Astrocyte of the cerebellum (primary cell): ENCODE data around the gene SETD3.

ENCODE experiments used
- DNase-seq: peaks from one replicate; pipeline ENCODE4 v3.0.0-alpha.2; 2011; ENCODE audit warnings: low read depth
- H3K4me3 ChIP-seq: 2 replicates; pipeline ENCODE4 v1.5.1; 2011; ENCODE audit warnings: mild to moderate bottlenecking, low read depth, low read length, moderate library complexity
- in situ Hi-C: cut with HindIII; loops from 2 replicates; pipeline ENCODE4 v1.10.0; 2017; ENCODE audit warnings: low sequenced_read_pairs
- TF ChIP-seq, protein P1 (sequence below): IDR thresholded peaks from 2 replicates; pipeline ENCODE4 v1.5.1; 2012; ENCODE audit warnings: low read length, low read depth, moderate library complexity, mild to moderate bottlenecking; ENCODE audit errors: missing control alignments

SETD3 gene

DNA sequence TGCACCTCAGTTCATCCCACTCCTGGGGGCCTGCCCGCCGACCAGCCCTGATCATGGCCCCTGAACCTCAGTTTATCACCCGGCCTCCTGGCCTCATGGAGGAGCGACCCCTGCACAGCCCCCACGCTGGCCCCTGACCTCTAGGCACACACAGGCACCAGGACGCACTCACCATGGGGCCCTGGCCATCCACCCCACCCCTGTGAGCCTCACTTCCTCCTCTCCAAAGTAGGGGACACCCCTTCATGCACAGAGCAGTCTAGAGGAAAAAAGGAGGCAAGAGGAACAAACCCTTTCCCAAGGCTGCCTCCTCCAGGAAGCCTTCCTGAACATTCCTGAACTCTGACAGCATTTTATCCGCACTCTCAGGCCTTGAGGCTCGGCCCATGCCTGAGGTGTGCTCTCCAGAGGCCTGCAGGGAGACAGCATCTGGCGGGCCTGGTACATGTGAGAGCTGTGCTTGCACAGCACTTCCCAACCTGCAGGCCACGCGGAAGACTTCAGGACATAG, 40.0 kb upstream of the SETD3 start:
- no peak overlapping the region for H3K4me3 ChIP-seq
- no peak for DNase-seq
- TF ChIP-seq, protein P1, sequence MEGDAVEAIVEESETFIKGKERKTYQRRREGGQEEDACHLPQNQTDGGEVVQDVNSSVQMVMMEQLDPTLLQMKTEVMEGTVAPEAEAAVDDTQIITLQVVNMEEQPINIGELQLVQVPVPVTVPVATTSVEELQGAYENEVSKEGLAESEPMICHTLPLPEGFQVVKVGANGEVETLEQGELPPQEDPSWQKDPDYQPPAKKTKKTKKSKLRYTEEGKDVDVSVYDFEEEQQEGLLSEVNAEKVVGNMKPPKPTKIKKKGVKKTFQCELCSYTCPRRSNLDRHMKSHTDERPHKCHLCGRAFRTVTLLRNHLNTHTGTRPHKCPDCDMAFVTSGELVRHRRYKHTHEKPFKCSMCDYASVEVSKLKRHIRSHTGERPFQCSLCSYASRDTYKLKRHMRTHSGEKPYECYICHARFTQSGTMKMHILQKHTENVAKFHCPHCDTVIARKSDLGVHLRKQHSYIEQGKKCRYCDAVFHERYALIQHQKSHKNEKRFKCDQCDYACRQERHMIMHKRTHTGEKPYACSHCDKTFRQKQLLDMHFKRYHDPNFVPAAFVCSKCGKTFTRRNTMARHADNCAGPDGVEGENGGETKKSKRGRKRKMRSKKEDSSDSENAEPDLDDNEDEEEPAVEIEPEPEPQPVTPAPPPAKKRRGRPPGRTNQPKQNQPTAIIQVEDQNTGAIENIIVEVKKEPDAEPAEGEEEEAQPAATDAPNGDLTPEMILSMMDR, result no peak
- in situ Hi-C loops, result no loop called here

DNA sequence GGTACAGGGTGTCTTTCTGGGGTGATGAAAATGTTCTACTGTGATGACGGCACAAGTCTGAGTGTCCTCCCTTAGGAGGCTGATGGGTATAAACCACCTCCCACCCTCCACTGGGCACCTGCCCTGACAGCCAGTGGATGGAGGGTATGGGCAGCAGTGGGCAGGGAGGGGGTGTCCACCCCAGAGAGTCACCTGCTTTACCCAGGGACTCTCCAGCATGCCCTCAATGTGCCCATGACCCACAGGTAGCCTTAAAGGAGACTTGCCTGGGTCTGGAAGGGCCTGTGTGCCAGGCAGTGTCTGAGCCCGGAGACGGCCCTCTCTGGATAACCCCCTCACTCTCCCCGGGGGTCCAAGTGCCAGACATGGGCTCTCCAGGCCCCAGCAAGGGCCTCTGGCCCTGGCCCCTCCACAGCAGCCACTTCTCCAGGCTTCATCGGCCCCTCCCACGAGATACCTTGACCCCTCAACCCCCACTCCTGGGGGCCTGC, 39.3 kb upstream of the SETD3 start:
- DNase-seq, result no peak
- H3K4me3 ChIP-seq, result no peak overlapping the region
- in situ Hi-C loops, result no loop called here
- TF ChIP-seq, protein P1, result no peak

DNA sequence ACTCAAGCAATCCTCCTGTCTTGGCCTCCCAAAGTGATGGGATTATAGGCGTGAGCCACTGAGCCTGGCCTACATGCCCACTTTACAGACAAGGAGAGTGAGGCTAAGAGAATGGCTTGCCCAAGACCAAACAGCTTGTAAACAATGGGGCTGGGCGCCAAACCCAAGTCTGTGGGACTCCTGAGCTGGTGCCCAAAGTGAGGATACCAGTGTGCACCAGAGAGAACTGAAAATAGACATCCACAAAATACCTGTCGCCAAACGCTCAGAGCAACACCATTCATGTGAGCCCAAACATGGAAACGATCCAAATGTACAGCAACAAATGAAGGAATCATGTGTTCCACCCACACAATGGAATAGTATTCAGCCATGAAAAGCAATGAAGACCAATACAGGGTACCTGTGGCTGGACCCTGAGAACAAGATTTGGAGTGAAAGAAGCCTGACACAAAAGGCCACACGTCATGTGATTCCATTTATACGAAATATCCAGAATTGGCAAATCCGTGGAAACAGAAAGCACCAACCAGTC, 38.8 kb upstream of the SETD3 start:
- TF ChIP-seq, protein P1, result no peak
- no peak overlapping the region for H3K4me3 ChIP-seq
- no peak for DNase-seq
- in situ Hi-C loops, result no loop called here

DNA sequence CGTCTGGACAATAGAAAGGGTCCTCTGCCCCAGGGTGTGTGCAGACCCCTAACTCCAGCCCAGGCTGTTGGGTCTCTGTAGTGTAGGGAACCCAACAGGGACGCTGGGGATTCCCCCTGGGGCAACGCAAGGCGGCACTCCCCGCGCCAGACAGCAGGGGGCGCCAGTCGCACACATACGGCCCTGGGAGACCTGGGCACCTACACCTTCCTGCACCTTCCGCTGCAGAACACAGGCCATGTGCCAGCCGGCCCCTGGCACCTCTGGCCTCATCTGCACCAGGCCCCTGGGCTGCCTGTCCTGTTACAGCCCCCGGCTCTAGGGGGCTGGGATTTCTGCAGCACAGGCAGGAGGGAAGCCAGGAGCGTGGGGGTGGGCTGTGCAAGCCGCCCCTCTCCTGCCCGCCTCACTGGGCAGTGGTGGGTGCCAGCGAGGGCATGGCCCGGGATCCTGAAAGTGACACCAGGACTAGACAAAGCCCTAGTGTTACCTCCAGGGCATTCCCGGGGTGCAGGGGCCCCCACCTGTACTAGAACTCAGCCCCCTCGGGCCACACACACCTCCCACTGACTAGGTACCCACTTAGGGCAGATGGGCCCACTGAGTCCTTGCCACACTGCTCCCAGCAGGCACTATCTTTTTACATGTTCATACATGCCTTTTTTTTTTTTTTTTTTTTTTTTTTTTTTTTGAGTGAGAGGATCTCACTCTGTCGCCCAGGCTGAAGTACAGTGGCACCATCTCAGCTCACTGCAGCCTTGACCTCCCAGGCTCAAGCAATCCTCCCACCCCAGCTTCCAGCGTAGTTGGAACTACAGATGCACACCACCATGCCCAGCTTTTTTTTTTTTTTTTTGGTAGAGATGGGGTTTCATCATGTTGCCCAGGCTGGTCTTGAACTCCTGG, 38.0 kb upstream of the SETD3 start:
- TF ChIP-seq, protein P1, result peak; percentile 90
- in situ Hi-C loops, result no loop called here
- DNase-seq, result no peak
- H3K4me3 ChIP-seq, result no peak overlapping the region

DNA sequence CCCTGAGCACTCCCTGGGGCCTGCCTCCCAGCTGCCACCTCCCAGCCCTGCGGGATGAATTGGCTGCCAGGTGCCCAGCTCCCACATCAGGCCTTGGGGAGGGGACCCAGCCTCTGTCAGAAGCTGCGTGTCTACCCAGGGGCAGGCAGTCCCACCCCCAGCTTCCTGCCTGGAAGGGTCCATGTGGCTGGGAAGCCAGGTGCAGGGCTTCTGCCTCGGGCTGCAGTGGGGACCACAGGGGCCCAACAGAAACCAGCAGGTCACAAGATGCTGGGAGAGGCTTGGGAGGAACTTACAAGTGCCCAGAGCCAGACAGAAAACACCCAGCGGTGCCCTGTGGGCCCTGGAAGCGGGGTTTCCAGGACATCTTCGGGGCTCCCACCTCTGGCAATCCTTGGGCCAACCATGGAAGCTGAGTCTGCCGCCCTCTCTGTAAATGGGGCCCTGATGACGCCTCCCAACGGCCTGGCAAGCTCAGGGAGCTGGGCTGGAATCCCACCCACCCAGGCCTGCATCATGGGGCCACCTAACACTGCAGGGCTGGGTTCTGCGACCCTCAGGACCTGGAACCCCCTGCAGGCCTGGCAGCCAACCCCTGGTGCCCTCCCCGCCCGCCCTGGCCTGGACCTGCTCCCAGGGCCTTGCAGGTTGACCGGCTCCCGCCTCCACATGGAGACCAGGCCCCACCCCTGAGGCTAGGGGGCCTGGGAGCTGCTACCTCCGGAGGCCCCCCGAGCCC, 37.2 kb upstream of the SETD3 start:
- TF ChIP-seq, protein P1, result no peak
- no peak for DNase-seq
- no peak overlapping the region for H3K4me3 ChIP-seq
- in situ Hi-C loops, result no loop called here
